Body of pancreas (tissue), 4 donors: ENCODE measurements around the gene TUBA3C. TPM values are rescaled to one million over a fixed set of nuclear protein-coding genes. Genes with fewer than 3 reads are reported as not detected.

Experiments
- ATAC-seq: fragments of 150-250 bp; one replicate; pipeline ENCODE4 v1.9.1; 2016
- DNase-seq, 4 donors: peaks; one replicate each; pipeline ENCODE4 v3.0.0-alpha.2; 2019
- H3K27ac ChIP-seq, 4 donors: fragments of 200-600 bp; sonication (generic); 1 replicate in 3 of 4; 2 replicates in 1 of 4; pipeline versions ENCODE4 v1.5.1 to v1.6.1; 2016 to 2019; ENCODE audit warnings: mild to moderate bottlenecking in 1 of 4, mixed read lengths in 1 of 4, moderate library complexity in 1 of 4
- H3K27me3 ChIP-seq, 2 donors: fragments of 200-600 bp; sonication (generic); one replicate each; pipeline ENCODE4 v1.6.0; 2016; ENCODE audit warnings: mild to moderate bottlenecking in 1 of 2
- H3K36me3 ChIP-seq, 2 donors: fragments of 200-600 bp; sonication (generic); replicated peaks in 1 of 2; 2 replicates each; pipeline ENCODE4 v1.5.1; 2016; ENCODE audit warnings: low read depth in 2 of 2; ENCODE audit not compliant: insufficient read depth in 1 of 2
- H3K4me1 ChIP-seq: fragments of 200-600 bp; sonication (generic); one replicate; pipeline ENCODE4 v1.6.0; 2016
- H3K4me3 ChIP-seq, 2 donors: fragments of 200-600 bp; sonication (generic); 1 replicate in 1 of 2; 2 replicates in 1 of 2; pipeline ENCODE4 v1.5.1; 2016 to 2019
- H3K9me3 ChIP-seq, 3 donors: fragments of 200-600 bp; sonication (generic); 1 replicate in 2 of 3; 2 replicates in 1 of 3; pipeline ENCODE4 v1.5.1; 2016
- CTCF ChIP-seq, 7 experiments: fragments of 450-650 bp in 4 of 7; fragments of 200-600 bp in 3 of 7; sonication (generic) in 3 of 7; IDR thresholded peaks; one replicate each; pipeline ENCODE4 v1.5.1; 2016 to 2019; ENCODE audit warnings: antibody characterized with exemption in 7 of 7
- POLR2A ChIP-seq, 3 donors: fragments of 450-650 bp; IDR thresholded peaks; one replicate each; pipeline ENCODE4 v1.6.1; 2016; ENCODE audit warnings: antibody characterized with exemption in 3 of 3, mild to moderate bottlenecking in 2 of 3
- WGBS, 2 donors: methylation state at CpG; one replicate each; pipeline ENCODE4 v1.1.5; 2017; 5-methylcytosine and 5-hydroxymethylcytosine counted together
- intact Hi-C: fragments of 100-400 bp; cut with DNase I; formaldehyde crosslinking; loops from one replicate; pipeline ENCODE4 v1.15.1; 2023
- total RNA-seq, 2 donors: library from RNA; depleted of rRNA; stranded (reverse); fragments of >200 nt; gene quantifications; one replicate each; pipeline ENCODE4 v1.1.0, GENCODE V29; 2016

The TUBA3C gene
- total RNA-seq, 2 donors from 2014 or later, result not detected

- no peak for ATAC-seq
- Histone ChIP-seq H3K4me3 (no peak overlapping the region), H3K27ac (no peak overlapping the region), H3K27me3 (no peaks in the 10 kb centered on the region), H3K9me3 (no peaks in the 10 kb centered on the region), H3K36me3 (no peaks in the 10 kb centered on the region), H3K4me1 (no peaks in the 10 kb centered on the region)
- TF ChIP-seq POLR2A (IDR thresholded peaks at IDR 0.05) (no peak), CTCF (IDR thresholded peaks at IDR 0.05) (no peak)
- intact Hi-C loops, result no loop called here
- 62 to 72% methylated on average over 6 to 8 of the region's 8 CpGs for WGBS, 2 donors
- no peak for DNase-seq
Measured at GRCh38 chr13:19185086-19185864, 3.7 kb upstream of the TUBA3C start.

- no peak for DNase-seq
- no peak overlapping the region for H3K4me3 ChIP-seq
- no peaks in the 10 kb centered on the region for H3K9me3 ChIP-seq
- TF ChIP-seq POLR2A (IDR thresholded peaks at IDR 0.05) (no peak), CTCF (IDR thresholded peaks at IDR 0.05) (no peak)
- no peaks in the 10 kb centered on the region for H3K36me3 ChIP-seq
- H3K4me1 ChIP-seq, result no peaks in the 10 kb centered on the region
- WGBS, 2 donors, result 76 to 93% methylated on average over 5 of the region's 5 CpGs
- no peaks in the 10 kb centered on the region for H3K27me3 ChIP-seq
- no peak overlapping the region for H3K27ac ChIP-seq
- ATAC-seq, result no peak
- intact Hi-C loops, result no loop called here
Measured at GRCh38 chr13:19184176-19184575, 2.6 kb upstream of the TUBA3C start.

- no peak for DNase-seq
- TF ChIP-seq CTCF (IDR thresholded peaks at IDR 0.05) (no peak), POLR2A (IDR thresholded peaks at IDR 0.05) (no peak)
Measured at GRCh38 chr13:19183676-19184075, 2.1 kb upstream of the TUBA3C start.

GRCh38 chr13:19182536-19182935 lies 912 bp upstream of the TUBA3C start:
- no peaks in the 10 kb centered on the region for H3K4me1 ChIP-seq
- intact Hi-C loops, result no loop called here
- 69 to 72% methylated on average over 16 of the region's 16 CpGs for WGBS, 2 donors
- H3K27me3 ChIP-seq, result no peaks in the 10 kb centered on the region
- ATAC-seq (no peak), DNase-seq (no peak)
- H3K36me3 ChIP-seq, result no peaks in the 10 kb centered on the region
- no peak overlapping the region for H3K27ac ChIP-seq
- TF ChIP-seq CTCF (IDR thresholded peaks at IDR 0.05), result no peak
- TF ChIP-seq POLR2A (IDR thresholded peaks at IDR 0.05), result no peak
- H3K9me3 ChIP-seq, result no peaks in the 10 kb centered on the region
- H3K4me3 ChIP-seq, result no peak overlapping the region

More at GRCh38 chr13:19183676-19184075, 2.1 kb upstream of the TUBA3C start:
- Histone ChIP-seq H3K4me3 (no peak overlapping the region), H3K9me3 (no peaks in the 10 kb centered on the region), H3K27me3 (no peaks in the 10 kb centered on the region), H3K27ac (no peak overlapping the region), H3K4me1 (no peaks in the 10 kb centered on the region), H3K36me3 (no peaks in the 10 kb centered on the region)
- 37 to 49% methylated on average over 3 of the region's 3 CpGs for WGBS, 2 donors
- intact Hi-C loops, result no loop called here
- no peak for ATAC-seq
